K562 (cell line): ENCODE results near the gene CD69. TPM values are rescaled to one million over a fixed set of nuclear protein-coding genes. Genes with fewer than 3 reads are reported as not detected.

Source experiments
- ATAC-seq: fragments of 200-7000 bp; cut with Tn5 transposase; 3 replicates; pipeline ENCODE4 v1.9.1; 2020; ENCODE audit warnings: moderate library complexity
- BruUV-seq: library from RNA; stranded (reverse); fragments of 400-500 nt; replicated peaks from 2 replicates; lab custom pipeline; 2021; lab: Mats Ljungman, UMichigan
- CTCF ChIA-PET: fragments of 300-600 bp; formaldehyde crosslinking; extraction: SDS; loops from one replicate; lab custom pipeline; 2021; ENCODE audit warnings: low intra/inter-chr PET ratio; lab: Yijun Ruan, JAX
- POLR2A ChIA-PET: fragments of 300-600, 350-650 bp; sonication (Branson Sonifier 250); formaldehyde crosslinking; extraction: SDS; loops from one replicate; lab custom pipeline; 2021; ENCODE audit warnings: antibody characterized with exemption, inconsistent platforms; lab: Yijun Ruan, JAX
- DNase-seq, 4 experiments: peaks; one replicate each; pipeline versions ENCODE4 v3.0.0 to v3.0.0-alpha.2; 2011 to 2018; ENCODE audit warnings: low spot score in 3 of 4, mixed read lengths in 3 of 4; ENCODE audit errors: extremely low read depth in 1 of 4
- FAIRE-seq: peaks from 2 replicates; lab custom pipeline; 2011; peaks lifted over from hg19 to GRCh38; lab: Jason Lieb, UNC
- H2AFZ ChIP-seq: 2 replicates; pipeline ENCODE4 v1.6.0; 2011; ENCODE audit warnings: low read depth, low read length, control low read depth, inconsistent platforms
- H3K27ac ChIP-seq: fragments of 200-600 bp; 3 replicates; pipeline ENCODE4 v1.8.0; 2011; ENCODE audit warnings: low read depth, mild to moderate bottlenecking, control low read depth, inconsistent platforms, low read length, moderate library complexity, mixed read lengths; ENCODE audit errors: extremely low read depth
- H3K27me3 ChIP-seq, 2 experiments: fragments of 300-600 bp in 1 of 2; 2 replicates in 1 of 2; 3 replicates in 1 of 2; pipeline versions ENCODE4 v1.6.0 to v1.8.0; 2011; ENCODE audit warnings: inconsistent platforms in 2 of 2, low read length in 2 of 2, mild to moderate bottlenecking in 1 of 2, mixed read lengths in 1 of 2, moderate library complexity in 1 of 2; ENCODE audit not compliant: control insufficient read depth in 2 of 2, insufficient read depth in 2 of 2
- H3K36me3 ChIP-seq: fragments of 300-600 bp; 3 replicates; pipeline ENCODE4 v1.8.0; 2011; ENCODE audit warnings: mild to moderate bottlenecking, low read length, inconsistent platforms; ENCODE audit not compliant: control insufficient read depth, insufficient read depth
- H3K4me1 ChIP-seq, 2 experiments: fragments of 200-600 bp in 1 of 2; replicated peaks in 1 of 2; 2 replicates in 1 of 2; 3 replicates in 1 of 2; pipeline versions ENCODE4 v1.5.1 to v1.8.0; 2011; ENCODE audit warnings: inconsistent platforms in 2 of 2, low read length in 2 of 2, mild to moderate bottlenecking in 1 of 2, mixed read lengths in 1 of 2, moderate library complexity in 1 of 2; ENCODE audit not compliant: control insufficient read depth in 2 of 2, insufficient read depth in 2 of 2
- H3K4me2 ChIP-seq: 2 replicates; pipeline ENCODE4 v1.6.1; 2011; ENCODE audit warnings: low read length, control low read depth, inconsistent platforms, mixed read lengths; ENCODE audit not compliant: insufficient read depth
- H3K4me3 ChIP-seq: fragments of 200-600 bp; sonication (generic), shearing (Covaris generic); 2 replicates; pipeline ENCODE4 v1.5.1; 2016; ENCODE audit warnings: control low read depth, inconsistent platforms
- H3K79me2 ChIP-seq: fragments of 200-600 bp; 3 replicates; pipeline ENCODE4 v1.8.0; 2011; ENCODE audit warnings: low read length, inconsistent platforms; ENCODE audit not compliant: control insufficient read depth, insufficient read depth
- H3K9ac ChIP-seq, 2 experiments: 2 replicates each; pipeline versions ENCODE4 v1.6.0 to v1.6.1; 2011; ENCODE audit warnings: low read depth in 2 of 2, low read length in 2 of 2, control low read depth in 1 of 2, inconsistent platforms in 1 of 2, mild to moderate bottlenecking in 1 of 2, mixed read lengths in 1 of 2; ENCODE audit not compliant: insufficient read depth in 1 of 2
- H3K9me1 ChIP-seq: one replicate; pipeline ENCODE4 v1.6.0; 2011; ENCODE audit warnings: inconsistent platforms, mild to moderate bottlenecking, low read length, moderate library complexity; ENCODE audit not compliant: control insufficient read depth, insufficient read depth
- H3K9me3 ChIP-seq: replicated peaks from 2 replicates; pipeline ENCODE4 v1.5.1; 2011; ENCODE audit warnings: low read depth, low read length, inconsistent platforms; ENCODE audit not compliant: control insufficient read depth, insufficient read depth
- H4K20me1 ChIP-seq: replicated peaks from 2 replicates; pipeline ENCODE4 v1.6.1; 2011; ENCODE audit warnings: low read length, inconsistent platforms, mixed read lengths; ENCODE audit not compliant: control insufficient read depth, insufficient read depth
- CBX1 ChIP-seq: sonication (generic); IDR thresholded peaks from 2 replicates; pipeline ENCODE4 v1.6.1; 2016; ENCODE audit warnings: antibody characterized with exemption, low read depth, mild to moderate bottlenecking
- CXXC5 ChIP-seq: fragments of 250-450 bp; sonication (Bioruptor Pico); IDR thresholded peaks from 2 replicates; pipeline ENCODE4 v1.8.0; 2022; ENCODE audit warnings: inconsistent platforms, mild to moderate bottlenecking, moderate library complexity
- GTF2F1 ChIP-seq: IDR thresholded peaks from 2 replicates; pipeline ENCODE4 v1.6.1; 2011; ENCODE audit warnings: low read depth, low read length, improper control_type of control experiment
- HMGN3 ChIP-seq: IDR thresholded peaks from 2 replicates; pipeline ENCODE4 v1.6.1; 2011; ENCODE audit warnings: borderline replicate concordance, low read depth, mild to moderate bottlenecking, mixed read lengths, low read length; ENCODE audit not compliant: insufficient read length; ENCODE audit errors: extremely low read depth
- KLF1 ChIP-seq: fragments of 450-650 bp; IDR thresholded peaks from 2 replicates; pipeline ENCODE4 v1.6.1; 2016; ENCODE audit warnings: missing genetic modification characterization, missing compliant biosample characterization
- LARP7 ChIP-seq: fragments of 450-650 bp; IDR thresholded peaks from 2 replicates; pipeline ENCODE4 v1.6.1; 2016
- MED1 ChIP-seq: sonication (generic); formaldehyde crosslinking; IDR thresholded peaks from 2 replicates; pipeline ENCODE4 v1.8.1; 2023; ENCODE audit warnings: missing genetic modification reagents, borderline replicate concordance
- NCOA1 ChIP-seq: fragments of 450-650 bp; IDR thresholded peaks from 2 replicates; pipeline ENCODE4 v1.6.1; 2016; ENCODE audit warnings: low read depth
- NR3C1 ChIP-seq: sonication (generic); formaldehyde crosslinking; IDR thresholded peaks from 2 replicates; pipeline ENCODE4 v1.8.1; 2022; ENCODE audit warnings: missing genetic modification reagents
- NUFIP1 ChIP-seq: fragments of 450-650 bp; IDR thresholded peaks from 2 replicates; pipeline ENCODE4 v1.6.1; 2018; ENCODE audit not compliant: partially characterized antibody
- PKNOX1 ChIP-seq: fragments of 450-650 bp; IDR thresholded peaks from 2 replicates; pipeline ENCODE4 v1.6.1; 2016
- RNF2 ChIP-seq: sonication (generic); IDR thresholded peaks from 2 replicates; pipeline ENCODE4 v1.6.1; 2016
- SMAD4 ChIP-seq: fragments of 250-450 bp; sonication (Bioruptor Pico); conservative IDR thresholded peaks from 2 replicates; pipeline ENCODE4 v1.8.0; 2021; ENCODE audit warnings: inconsistent platforms, mild to moderate bottlenecking, moderate library complexity
- SRSF3 ChIP-seq: fragments of 200-400 bp; formaldehyde crosslinking; IDR thresholded peaks from 2 replicates; pipeline ENCODE4 v1.6.1; 2016; ENCODE audit warnings: mild to moderate bottlenecking, low read length, moderate library complexity; ENCODE audit not compliant: insufficient read depth
- TAF1 ChIP-seq: IDR thresholded peaks from 2 replicates; pipeline ENCODE4 v1.6.1; 2011; ENCODE audit warnings: mild to moderate bottlenecking, low read length, moderate library complexity; ENCODE audit not compliant: insufficient read depth, control insufficient read depth, severe bottlenecking; ENCODE audit errors: extremely low read depth
- YBX1 ChIP-seq: fragments of 450-650 bp; IDR thresholded peaks from 2 replicates; pipeline ENCODE4 v1.7.1; 2016; ENCODE audit warnings: mild to moderate bottlenecking
- ZBTB9 ChIP-seq: fragments of 450-650 bp; formaldehyde crosslinking; IDR thresholded peaks from 2 replicates; pipeline ENCODE4 v1.4.0; 2020; ENCODE audit warnings: mild to moderate bottlenecking, moderate library complexity
- ZNF121 ChIP-seq: sonication (generic); formaldehyde crosslinking; conservative IDR thresholded peaks from 2 replicates; pipeline ENCODE4 v1.8.0; 2022; ENCODE audit warnings: missing genetic modification reagents
- ZNF232 ChIP-seq: sonication (generic); formaldehyde crosslinking; IDR thresholded peaks from 2 replicates; pipeline ENCODE4 v1.8.0; 2022; ENCODE audit warnings: mild to moderate bottlenecking, missing genetic modification reagents
- ZNF311 ChIP-seq: fragments of 250-450 bp; sonication (Bioruptor Pico); IDR thresholded peaks from 2 replicates; pipeline ENCODE4 v1.4.0; 2020; ENCODE audit warnings: mild to moderate bottlenecking, moderate library complexity
- ZNF41 ChIP-seq: fragments of 250-450 bp; sonication (Bioruptor Pico); conservative IDR thresholded peaks from 2 replicates; pipeline ENCODE4 v1.4.0; 2020; ENCODE audit warnings: mild to moderate bottlenecking
- ZNF551 ChIP-seq: fragments of 250-450 bp; sonication (Bioruptor Pico); IDR thresholded peaks from 2 replicates; pipeline ENCODE4 v1.5.0; 2021; ENCODE audit warnings: mild to moderate bottlenecking, moderate library complexity
- in situ Hi-C: fragments of 300-500 bp; cut with MboI; formaldehyde crosslinking; loops from 4 replicates; pipeline ENCODE4 v1.15.0; 2018; ENCODE audit warnings: inconsistent platforms, mixed read lengths
- intact Hi-C: fragments of 100-400 bp; cut with micrococcal nuclease; formaldehyde crosslinking; loops from 2 replicates; pipeline ENCODE4 v1.14.2; 2022
- polyA plus RNA-seq, 8 experiments: library from polyadenylated mRNA; depleted of rRNA in 4 of 8; stranded (reverse) in 5 of 8; unstranded in 3 of 8; fragments of >200 nt; fragmentation: Nextera tagmentation in 2 of 8; fragmentation: Illumina TruSeq in 1 of 8; extraction: Ambion mirVana in 2 of 8; extraction: Trizol in 1 of 8; gene quantifications; 2 replicates each; pipeline versions ENCODE4 v1.2.1 to v1.2.3, GENCODE V29; 2011 to 2014; ENCODE audit warnings: inconsistent platforms in 1 of 8, missing spikeins in 1 of 8
- total RNA-seq, 7 experiments: library from RNA; depleted of rRNA in 6 of 7; stranded (reverse); fragments of >200 nt in 6 of 7; fragmentation: Illumina TruSeq in 2 of 7; extraction: Trizol in 2 of 7; gene quantifications; 2 replicates each; pipeline versions ENCODE4 v1.2.1 to v1.2.3, GENCODE V29; 2011 to 2021; ENCODE audit warnings: low replicate concordance in 1 of 7

Gene CD69
- total and polyA plus RNA-seq, 9 of the 15 experiments (the other 6 are each of a cell fraction or from before 2014, with no cell fraction given): 11.7 to 243 (median 54.4) TPM

GRCh38 chr12:9760699-9761418 is at the start of gene CD69 (continued):
- peak; percentile 76 for TF ChIP-seq PKNOX1
- TF ChIP-seq MED1 (CRISPR knock-in tag): no peak
- TF ChIP-seq RNF2: peak; percentile 70; the same call in 1 of the 2 replicates
- TF ChIP-seq NR3C1 (CRISPR knock-in tag): no peak
- no peak for TF ChIP-seq NCOA1
- no peak for TF ChIP-seq KLF1
- no peak for TF ChIP-seq YBX1
- peak; percentile 74; the same call in 1 of the 2 replicates for TF ChIP-seq SMAD4 (CRISPR knock-in tag)
- peak; percentile 28; the same call in 1 of the 2 replicates for TF ChIP-seq CBX1
- TF ChIP-seq LARP7: 0 out of 2 replicates have a peak, but pooled peaks have one; percentile 30
- no peak for TF ChIP-seq ZNF121 (CRISPR knock-in tag)
- no peak for TF ChIP-seq SRSF3

- H4K20me1 ChIP-seq: no peaks in the 10 kb centered on the region
- POLR2A ChIA-PET: no interaction called here
- no peak for FAIRE-seq
- no peak for TF ChIP-seq ZNF311 (CRISPR knock-in tag)
- no peak for TF ChIP-seq ZNF41 (CRISPR knock-in tag)
- no peak for TF ChIP-seq ZBTB9 (CRISPR knock-in tag)
- no peak for TF ChIP-seq GTF2F1
- no peak for TF ChIP-seq TAF1
- no peak for TF ChIP-seq CXXC5 (CRISPR knock-in tag)
- no peak for TF ChIP-seq ZNF232 (CRISPR knock-in tag)
- no peak for TF ChIP-seq ZNF551 (CRISPR knock-in tag)
- no peak for TF ChIP-seq HMGN3
- TF ChIP-seq NUFIP1: no peak
- TF ChIP-seq, all 486 proteins: peak for 0
- Histone ChIP-seq H3K9me3 (no peaks in the 10 kb centered on the region), H3K4me2 (no peak overlapping the region), H3K27me3 (no peaks in the 10 kb centered on the region), H2AFZ (no peak overlapping the region), H3K27ac (no peak overlapping the region), H3K9me1 (no peaks in the 10 kb centered on the region), H3K36me3 (no peaks in the 10 kb centered on the region), H3K4me3 (no peak overlapping the region), H3K4me1 (peaks cover 0 to 10% of the 10 kb centered on the region in 2 experiments; a peak in 2 of 5 replicates), H3K79me2 (no peaks in the 10 kb centered on the region), H3K9ac (no peak overlapping the region)
- intact Hi-C loops (no loop called here), in situ Hi-C loops (loop anchor here (25.0 kb wide), 1 partner anchor 327 kb away; the partner anchor contains the start of gene CLEC7A)
- CTCF ChIA-PET: no interaction called here
- ATAC-seq (no peak), DNase-seq (no peak)
- no TSS peak for BruUV-seq
These were observed 49.2 kb upstream of the CD69 start for GRCh38 chr12:9809866-9810265.
